KMS-11 (cell line): ENCODE results near the gene DNAJB8.

Experiments used
- H2AFZ ChIP-seq: fragments of 200-600 bp; sonication (generic); 2 replicates; pipeline ENCODE4 v1.6.1; 2016; ENCODE audit warnings: antibody characterized with exemption, mixed run types, low read depth
- H3K27ac ChIP-seq: fragments of 200-600 bp; sonication (generic); 2 replicates; pipeline ENCODE4 v1.6.1; 2016; ENCODE audit warnings: mild to moderate bottlenecking, mixed run types
- H3K27me3 ChIP-seq: fragments of 200-600 bp; sonication (generic); 2 replicates; pipeline ENCODE4 v1.6.1; 2017; ENCODE audit warnings: mild to moderate bottlenecking, low read depth, mixed run types, moderate library complexity; ENCODE audit not compliant: insufficient read depth
- H3K36me3 ChIP-seq: fragments of 200-600 bp; sonication (generic); 2 replicates; pipeline ENCODE4 v1.6.1; 2017; ENCODE audit warnings: mild to moderate bottlenecking, mixed run types; ENCODE audit not compliant: insufficient read depth
- H3K4me1 ChIP-seq: fragments of 200-600 bp; sonication (generic); 2 replicates; pipeline ENCODE4 v1.6.1; 2016; ENCODE audit warnings: mild to moderate bottlenecking, low read depth, mixed run types; ENCODE audit not compliant: poor library complexity, severe bottlenecking
- H3K4me2 ChIP-seq: fragments of 200-600 bp; sonication (generic); 2 replicates; pipeline ENCODE4 v1.7.0; 2016; ENCODE audit warnings: mild to moderate bottlenecking, mixed run types
- H3K4me3 ChIP-seq: fragments of 200-600 bp; sonication (generic); IDR thresholded peaks from 2 replicates; pipeline ENCODE4 v1.6.1; 2017; ENCODE audit warnings: low read depth, low read length, mixed read lengths; ENCODE audit not compliant: insufficient read depth
- H3K79me2 ChIP-seq: fragments of 200-600 bp; sonication (generic); 2 replicates; pipeline ENCODE4 v1.6.1; 2016; ENCODE audit warnings: low read depth, mixed run types; ENCODE audit not compliant: insufficient read depth
- H3K9ac ChIP-seq: fragments of 200-600 bp; sonication (generic); 2 replicates; pipeline ENCODE4 v1.6.1; 2016; ENCODE audit warnings: mild to moderate bottlenecking, mixed run types
- H4K20me1 ChIP-seq: fragments of 200-600 bp; sonication (generic); 2 replicates; pipeline ENCODE4 v1.6.1; 2016; ENCODE audit warnings: mild to moderate bottlenecking, mixed run types; ENCODE audit not compliant: insufficient read depth
- TF ChIP-seq, protein P1 (sequence below): fragments of 200-600 bp; sonication (generic); conservative IDR thresholded peaks from 2 replicates; pipeline ENCODE4 v1.6.1; 2017; ENCODE audit warnings: low read depth, mild to moderate bottlenecking, antibody characterized with exemption, low read length, moderate library complexity, mixed read lengths

The DNAJB8 gene

DNA sequence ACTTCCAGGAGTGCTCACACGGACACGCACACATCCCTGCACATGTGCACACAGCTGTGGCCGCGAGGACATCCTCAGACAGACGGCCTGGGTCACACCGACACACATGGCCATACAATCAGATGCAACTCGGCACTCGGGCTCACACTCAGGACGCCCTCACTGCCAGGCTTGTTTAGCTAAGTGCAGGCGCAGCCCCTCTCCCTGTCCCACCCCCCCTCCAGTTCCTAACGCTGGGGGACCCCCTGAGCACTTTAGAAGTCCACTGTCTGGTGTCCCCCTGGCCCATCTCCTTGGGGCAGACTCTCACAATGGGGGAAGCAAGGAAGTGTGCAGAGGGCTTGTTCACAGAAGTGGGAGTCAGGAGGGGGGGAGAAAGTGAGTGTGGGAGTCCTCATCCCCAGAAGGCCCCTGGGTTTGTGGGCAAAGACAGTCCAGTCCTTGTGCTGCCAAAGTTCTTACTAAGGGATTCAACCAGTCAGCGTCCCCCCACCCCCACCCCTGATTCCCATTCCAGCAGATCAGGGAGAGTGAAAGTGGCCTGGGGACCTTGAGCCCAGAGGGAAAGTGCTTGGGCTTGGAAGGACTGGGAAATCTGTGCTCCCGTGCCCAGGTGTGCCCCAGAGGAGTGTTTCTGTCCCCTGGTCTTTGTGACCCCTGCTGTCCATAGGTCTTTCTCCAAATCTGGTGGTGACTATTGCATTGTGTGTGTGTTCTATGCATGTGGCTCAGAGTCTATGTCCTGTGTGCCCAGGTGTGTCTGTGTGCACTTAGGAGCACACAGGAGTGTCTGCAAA is 27.1 kb upstream of the DNAJB8 start:
- Histone ChIP-seq H3K79me2 (no peaks in the 10 kb centered on the region), H3K4me1 (no peaks in the 10 kb centered on the region), H3K36me3 (no peaks in the 10 kb centered on the region), H4K20me1 (no peaks in the 10 kb centered on the region), H3K4me3 (no peak overlapping the region), H3K4me2 (no peak overlapping the region), H2AFZ (no peak overlapping the region), H3K27ac (no peak overlapping the region), H3K27me3 (peaks cover 66% of the 10 kb centered on the region), H3K9ac (no peak overlapping the region)
- TF ChIP-seq, protein P1, sequence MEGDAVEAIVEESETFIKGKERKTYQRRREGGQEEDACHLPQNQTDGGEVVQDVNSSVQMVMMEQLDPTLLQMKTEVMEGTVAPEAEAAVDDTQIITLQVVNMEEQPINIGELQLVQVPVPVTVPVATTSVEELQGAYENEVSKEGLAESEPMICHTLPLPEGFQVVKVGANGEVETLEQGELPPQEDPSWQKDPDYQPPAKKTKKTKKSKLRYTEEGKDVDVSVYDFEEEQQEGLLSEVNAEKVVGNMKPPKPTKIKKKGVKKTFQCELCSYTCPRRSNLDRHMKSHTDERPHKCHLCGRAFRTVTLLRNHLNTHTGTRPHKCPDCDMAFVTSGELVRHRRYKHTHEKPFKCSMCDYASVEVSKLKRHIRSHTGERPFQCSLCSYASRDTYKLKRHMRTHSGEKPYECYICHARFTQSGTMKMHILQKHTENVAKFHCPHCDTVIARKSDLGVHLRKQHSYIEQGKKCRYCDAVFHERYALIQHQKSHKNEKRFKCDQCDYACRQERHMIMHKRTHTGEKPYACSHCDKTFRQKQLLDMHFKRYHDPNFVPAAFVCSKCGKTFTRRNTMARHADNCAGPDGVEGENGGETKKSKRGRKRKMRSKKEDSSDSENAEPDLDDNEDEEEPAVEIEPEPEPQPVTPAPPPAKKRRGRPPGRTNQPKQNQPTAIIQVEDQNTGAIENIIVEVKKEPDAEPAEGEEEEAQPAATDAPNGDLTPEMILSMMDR, result no peak

DNA sequence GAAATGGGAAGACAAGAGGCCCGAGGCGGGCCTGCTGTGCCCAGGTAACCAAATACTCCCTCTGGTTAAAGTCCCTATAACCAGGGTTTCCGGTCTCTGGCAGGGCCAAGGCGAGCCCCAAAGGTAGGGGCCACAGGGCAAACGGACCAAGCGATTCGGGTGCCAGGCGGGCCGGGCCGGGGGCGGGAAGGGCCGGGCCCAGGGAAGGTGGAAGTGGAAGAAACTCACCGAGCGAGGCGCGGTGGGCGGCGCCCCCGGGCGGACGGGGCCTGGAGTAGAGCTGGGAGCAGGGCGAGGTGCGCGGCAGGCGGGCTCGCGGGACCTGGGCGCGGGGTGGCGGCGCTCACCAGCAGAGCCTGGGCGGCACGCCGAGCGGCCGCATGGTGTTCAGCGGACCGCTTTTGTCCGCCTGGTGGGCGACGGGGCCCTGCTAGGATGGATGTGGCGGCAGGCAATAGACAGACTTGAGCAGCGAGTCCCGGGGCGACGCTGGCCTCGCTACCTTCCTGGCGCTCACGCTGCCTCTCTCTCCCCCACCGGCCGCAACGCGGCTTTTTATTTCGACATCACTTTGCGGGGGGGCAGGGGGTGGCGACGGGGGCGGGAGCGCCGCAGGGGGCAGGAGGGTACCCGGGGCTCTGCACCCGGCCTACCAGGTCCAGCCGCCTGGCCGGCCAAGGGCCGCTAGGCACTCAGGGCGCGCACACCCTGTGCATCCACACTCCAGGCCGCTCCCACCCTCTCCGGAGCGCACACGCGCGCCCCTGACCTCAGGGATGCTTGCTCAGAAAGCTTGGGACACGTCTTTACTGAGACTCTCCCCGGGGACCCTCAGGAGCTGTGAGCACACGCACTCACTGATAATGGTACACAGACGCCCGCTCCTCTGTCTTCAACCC is 26.2 kb upstream of the DNAJB8 start, which contains the start of gene GATA2:
TSS of gene GATA2 (minus strand) at position 531 of the 899 bp plus-strand sequence. CDS start 6,170 bp downstream, outside the sequence.
- H3K4me1 ChIP-seq, result no peaks in the 10 kb centered on the region
- H3K27ac ChIP-seq, result no peak within 1 kb of the TSS
- H2AFZ ChIP-seq, result no peak within 1 kb of the TSS
- H3K36me3 ChIP-seq, result no peaks in the 10 kb centered on the region
- no peaks in the 10 kb centered on the region for H3K79me2 ChIP-seq
- H4K20me1 ChIP-seq, result no peaks in the 10 kb centered on the region
- TF ChIP-seq, protein P1, result no peak
- peaks cover 75% of the 10 kb centered on the region for H3K27me3 ChIP-seq
- H3K4me3 ChIP-seq, result no peak within 1 kb of the TSS
- H3K4me2 ChIP-seq, result no peak within 1 kb of the TSS
- H3K9ac ChIP-seq, result no peak within 1 kb of the TSS

DNA sequence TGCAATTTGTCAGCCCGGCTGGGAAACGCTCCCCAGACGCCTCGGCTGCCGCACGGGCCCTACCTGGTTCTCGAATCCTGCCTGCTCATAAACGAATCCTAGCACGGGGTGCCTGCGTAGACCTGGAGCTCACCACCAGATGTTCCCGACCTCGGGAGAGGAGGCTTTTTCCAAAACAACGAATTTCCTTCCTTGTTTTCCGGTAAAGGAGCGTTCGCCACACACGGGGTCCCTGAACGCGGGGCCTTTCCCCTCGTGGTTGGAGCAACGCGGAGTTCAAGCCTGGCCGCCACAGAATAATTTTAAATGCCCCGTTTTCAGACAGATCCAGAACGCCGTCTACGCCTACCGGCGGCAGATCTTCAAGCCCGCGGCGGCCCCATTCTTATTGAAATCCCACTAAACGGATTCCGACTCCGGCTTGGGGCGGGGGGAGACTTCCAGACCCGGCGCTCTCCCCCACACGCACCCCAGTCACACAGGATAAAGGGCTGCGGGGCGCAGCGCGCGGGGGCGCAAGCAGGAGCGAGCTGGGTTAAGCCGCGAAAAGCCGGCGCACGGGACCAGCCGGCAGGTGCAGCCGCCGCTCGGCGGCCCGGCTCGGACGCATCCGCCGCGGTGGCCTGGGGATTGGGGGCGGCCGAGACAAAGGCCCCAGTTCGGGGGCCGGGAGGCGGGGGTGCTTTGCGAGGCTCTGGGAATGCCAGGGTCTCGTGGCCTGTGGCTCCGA is 25.4 kb upstream of the DNAJB8 start:
- TF ChIP-seq, protein P1, result no peak
- no peaks in the 10 kb centered on the region for H3K36me3 ChIP-seq
- no peak overlapping the region for H3K4me2 ChIP-seq
- no peaks in the 10 kb centered on the region for H3K79me2 ChIP-seq
- H4K20me1 ChIP-seq, result no peaks in the 10 kb centered on the region
- no peak overlapping the region for H3K9ac ChIP-seq
- H3K4me3 ChIP-seq, result no peak overlapping the region
- peaks cover 80% of the 10 kb centered on the region for H3K27me3 ChIP-seq
- H3K27ac ChIP-seq, result no peak overlapping the region
- no peak overlapping the region for H2AFZ ChIP-seq
- no peaks in the 10 kb centered on the region for H3K4me1 ChIP-seq

DNA sequence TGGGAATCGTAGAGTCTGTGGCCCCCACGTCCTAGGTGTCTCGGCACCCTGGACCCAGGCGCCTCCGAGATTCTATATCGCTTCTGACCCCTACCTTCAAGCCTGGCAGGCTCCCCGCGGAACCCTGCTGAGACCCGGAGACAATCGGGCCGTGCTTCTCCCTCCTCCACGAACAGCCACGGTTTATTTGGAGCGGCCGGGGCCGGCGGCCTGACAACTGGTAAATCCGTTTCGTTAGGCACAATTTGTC is 24.9 kb upstream of the DNAJB8 start:
- Histone ChIP-seq H3K79me2 (no peaks in the 10 kb centered on the region), H3K9ac (no peak overlapping the region), H3K4me3 (no peak overlapping the region), H3K27me3 (peaks cover 85% of the 10 kb centered on the region), H3K4me2 (no peak overlapping the region), H3K36me3 (no peaks in the 10 kb centered on the region), H3K4me1 (no peaks in the 10 kb centered on the region), H4K20me1 (no peaks in the 10 kb centered on the region), H3K27ac (no peak overlapping the region), H2AFZ (no peak overlapping the region)
- TF ChIP-seq, protein P1, result no peak
